Body of pancreas (tissue), 4 donors: ENCODE results near the gene RASGRP3. TPM values are rescaled to one million over a fixed set of nuclear protein-coding genes. Genes with fewer than 3 reads are reported as not detected.

ENCODE experiments used
- ATAC-seq: fragments of 150-250 bp; one replicate; pipeline ENCODE4 v1.9.1; 2016
- DNase-seq, 4 donors: peaks; one replicate each; pipeline ENCODE4 v3.0.0-alpha.2; 2019
- H3K27ac ChIP-seq, 4 donors: fragments of 200-600 bp; sonication (generic); 1 replicate in 3 of 4; 2 replicates in 1 of 4; pipeline versions ENCODE4 v1.5.1 to v1.6.1; 2016 to 2019; ENCODE audit warnings: mild to moderate bottlenecking in 1 of 4, mixed read lengths in 1 of 4, moderate library complexity in 1 of 4
- H3K27me3 ChIP-seq, 2 donors: fragments of 200-600 bp; sonication (generic); one replicate each; pipeline ENCODE4 v1.6.0; 2016; ENCODE audit warnings: mild to moderate bottlenecking in 1 of 2
- H3K36me3 ChIP-seq, 2 donors: fragments of 200-600 bp; sonication (generic); replicated peaks in 1 of 2; 2 replicates each; pipeline ENCODE4 v1.5.1; 2016; ENCODE audit warnings: low read depth in 2 of 2; ENCODE audit not compliant: insufficient read depth in 1 of 2
- H3K4me1 ChIP-seq: fragments of 200-600 bp; sonication (generic); one replicate; pipeline ENCODE4 v1.6.0; 2016
- H3K4me3 ChIP-seq, 2 donors: fragments of 200-600 bp; sonication (generic); 1 replicate in 1 of 2; 2 replicates in 1 of 2; pipeline ENCODE4 v1.5.1; 2016 to 2019
- H3K9me3 ChIP-seq, 3 donors: fragments of 200-600 bp; sonication (generic); 1 replicate in 2 of 3; 2 replicates in 1 of 3; pipeline ENCODE4 v1.5.1; 2016
- POLR2A ChIP-seq, 3 donors: fragments of 450-650 bp; IDR thresholded peaks; one replicate each; pipeline ENCODE4 v1.6.1; 2016; ENCODE audit warnings: antibody characterized with exemption in 3 of 3, mild to moderate bottlenecking in 2 of 3
- WGBS, 2 donors: methylation state at CpG; one replicate each; pipeline ENCODE4 v1.1.5; 2017; 5-methylcytosine and 5-hydroxymethylcytosine counted together
- intact Hi-C: fragments of 100-400 bp; cut with DNase I; formaldehyde crosslinking; loops from one replicate; pipeline ENCODE4 v1.15.1; 2023
- total RNA-seq, 2 donors: library from RNA; depleted of rRNA; stranded (reverse); fragments of >200 nt; gene quantifications; one replicate each; pipeline ENCODE4 v1.1.0, GENCODE V29; 2016
- TF ChIP-seq, protein P1 (sequence below), 7 experiments: fragments of 450-650 bp in 4 of 7; fragments of 200-600 bp in 3 of 7; sonication (generic) in 3 of 7; IDR thresholded peaks; one replicate each; pipeline ENCODE4 v1.5.1; 2016 to 2019; ENCODE audit warnings: antibody characterized with exemption in 7 of 7

Gene RASGRP3
- total RNA-seq, 2 donors from 2014 or later: 3.9 to 22.1 TPM

DNA sequence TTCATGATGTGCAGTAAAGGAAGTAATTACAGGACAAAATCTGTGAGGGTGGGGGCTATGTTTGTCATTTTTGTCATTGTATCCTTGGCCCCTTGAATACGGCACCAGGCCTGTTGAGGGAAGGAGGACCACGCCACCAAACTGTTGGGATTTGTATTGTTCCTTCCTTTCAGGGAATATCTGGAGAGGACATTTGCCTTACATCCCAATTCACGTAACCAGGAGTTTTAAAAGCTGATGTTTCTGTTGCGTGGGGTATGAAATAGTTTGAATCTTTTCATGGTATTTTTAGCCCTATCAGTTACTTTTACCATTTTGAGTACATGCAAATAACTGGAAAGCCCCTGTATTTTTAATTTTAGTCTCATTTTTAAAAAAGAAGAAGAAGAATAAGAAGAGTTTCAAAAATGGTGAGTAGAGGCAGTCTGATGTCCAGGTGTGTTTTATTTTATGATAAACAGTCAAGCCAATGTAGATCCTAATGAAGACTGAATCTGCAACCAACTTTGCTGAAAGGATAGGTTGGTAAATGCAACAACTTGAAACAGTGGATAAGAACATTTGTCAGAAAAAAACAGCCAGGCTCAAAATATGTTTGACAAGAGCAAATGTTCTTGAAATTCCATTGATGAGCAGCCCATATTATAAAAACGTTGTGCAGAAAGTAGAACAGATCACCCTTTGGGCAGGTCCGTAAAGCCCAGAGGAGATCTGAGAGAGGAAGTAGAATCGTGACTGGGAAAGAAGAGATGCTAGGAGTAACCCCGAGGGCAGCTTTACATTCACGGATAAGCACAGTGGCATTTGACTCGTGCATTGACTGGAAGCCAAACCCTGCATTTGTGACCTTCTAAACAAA is 54.5 kb downstream of the RASGRP3 start:
- intact Hi-C loops: no loop called here
- TF ChIP-seq, protein P1, sequence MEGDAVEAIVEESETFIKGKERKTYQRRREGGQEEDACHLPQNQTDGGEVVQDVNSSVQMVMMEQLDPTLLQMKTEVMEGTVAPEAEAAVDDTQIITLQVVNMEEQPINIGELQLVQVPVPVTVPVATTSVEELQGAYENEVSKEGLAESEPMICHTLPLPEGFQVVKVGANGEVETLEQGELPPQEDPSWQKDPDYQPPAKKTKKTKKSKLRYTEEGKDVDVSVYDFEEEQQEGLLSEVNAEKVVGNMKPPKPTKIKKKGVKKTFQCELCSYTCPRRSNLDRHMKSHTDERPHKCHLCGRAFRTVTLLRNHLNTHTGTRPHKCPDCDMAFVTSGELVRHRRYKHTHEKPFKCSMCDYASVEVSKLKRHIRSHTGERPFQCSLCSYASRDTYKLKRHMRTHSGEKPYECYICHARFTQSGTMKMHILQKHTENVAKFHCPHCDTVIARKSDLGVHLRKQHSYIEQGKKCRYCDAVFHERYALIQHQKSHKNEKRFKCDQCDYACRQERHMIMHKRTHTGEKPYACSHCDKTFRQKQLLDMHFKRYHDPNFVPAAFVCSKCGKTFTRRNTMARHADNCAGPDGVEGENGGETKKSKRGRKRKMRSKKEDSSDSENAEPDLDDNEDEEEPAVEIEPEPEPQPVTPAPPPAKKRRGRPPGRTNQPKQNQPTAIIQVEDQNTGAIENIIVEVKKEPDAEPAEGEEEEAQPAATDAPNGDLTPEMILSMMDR (IDR thresholded peaks at IDR 0.05): no peak
- no peak for TF ChIP-seq POLR2A (IDR thresholded peaks at IDR 0.05)
- H3K9me3 ChIP-seq: no peaks in the 10 kb centered on the region
- H3K27ac ChIP-seq: no peak overlapping the region
- DNase-seq: no peak
- H3K4me3 ChIP-seq: no peak overlapping the region
- H3K36me3 ChIP-seq: no peaks in the 10 kb centered on the region
- 77 to 93% methylated on average over 9 to 10 of the region's 10 CpGs for WGBS, 2 donors
- no peak for ATAC-seq
- H3K4me1 ChIP-seq: no peaks in the 10 kb centered on the region
- no peaks in the 10 kb centered on the region for H3K27me3 ChIP-seq

- H3K4me1 ChIP-seq: no peaks in the 10 kb centered on the region
- no peaks in the 10 kb centered on the region for H3K27me3 ChIP-seq
- H3K27ac ChIP-seq: no peak overlapping the region
- 78 to 79% methylated on average over 3 of the region's 3 CpGs for WGBS, 2 donors
- ATAC-seq (no peak), DNase-seq (no peak)
- no peak for TF ChIP-seq POLR2A (IDR thresholded peaks at IDR 0.05)
- TF ChIP-seq, protein P1 (IDR thresholded peaks at IDR 0.05): no peak
- no peaks in the 10 kb centered on the region for H3K36me3 ChIP-seq
- intact Hi-C loops: no loop called here
- no peak overlapping the region for H3K4me3 ChIP-seq
- H3K9me3 ChIP-seq: no peaks in the 10 kb centered on the region
These were observed 55.2 kb downstream of the RASGRP3 start for GRCh38 chr2:33531549-33532059.

GRCh38 chr2:33532146-33532545 is 55.7 kb downstream of the RASGRP3 start:
- DNase-seq (no peak), ATAC-seq (no peak)
- intact Hi-C loops: no loop called here
- Histone ChIP-seq H3K9me3 (no peaks in the 10 kb centered on the region), H3K27me3 (no peaks in the 10 kb centered on the region), H3K27ac (no peak overlapping the region), H3K4me1 (no peaks in the 10 kb centered on the region), H3K4me3 (no peak overlapping the region), H3K36me3 (no peaks in the 10 kb centered on the region)
- TF ChIP-seq, protein P1 (IDR thresholded peaks at IDR 0.05): no peak
- TF ChIP-seq POLR2A (IDR thresholded peaks at IDR 0.05): no peak
- WGBS, 2 donors: 59 to 64% methylated on average over 8 of the region's 8 CpGs

DNA sequence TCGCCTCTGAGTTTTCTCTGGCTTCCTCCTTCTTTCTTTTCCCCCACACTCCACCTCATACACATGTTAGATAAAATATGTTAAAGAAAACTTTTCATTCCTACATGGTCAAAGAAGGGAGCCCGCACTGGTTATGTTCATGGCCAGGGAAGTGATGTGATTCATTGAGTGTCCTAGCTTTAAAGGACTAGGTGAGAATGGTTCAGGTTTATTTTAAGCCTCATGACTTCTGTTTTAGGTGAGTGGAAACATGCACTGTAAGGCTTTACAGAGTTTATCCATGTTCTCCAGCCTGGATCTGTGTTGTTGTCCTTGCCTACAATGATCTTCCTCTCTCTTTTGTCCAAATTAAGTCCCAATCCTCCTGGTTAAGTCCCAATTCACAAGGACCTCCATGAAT is 56.5 kb downstream of the RASGRP3 start:
- intact Hi-C loops: no loop called here
- Histone ChIP-seq H3K27me3 (no peaks in the 10 kb centered on the region), H3K36me3 (no peaks in the 10 kb centered on the region), H3K27ac (no peak overlapping the region), H3K9me3 (no peaks in the 10 kb centered on the region), H3K4me3 (no peak overlapping the region), H3K4me1 (no peaks in the 10 kb centered on the region)
- ATAC-seq (no peak), DNase-seq (no peak)
- WGBS, 2 donors: 82 to 87% methylated on average over 2 of the region's 2 CpGs
- TF ChIP-seq, protein P1 (IDR thresholded peaks at IDR 0.05): no peak
- no peak for TF ChIP-seq POLR2A (IDR thresholded peaks at IDR 0.05)
